HG03064 (cell line): ENCODE measurements around the gene ARPC4.
"Not testable (repeated sequence)": the region's sequence is repeated elsewhere in the genome, so short reads cannot be mapped to it uniquely, and the experiment has no call there.

Source experiments
- ATAC-seq: cut with Tn5 transposase; IDR thresholded peaks from one replicate; pipeline ENCODE4 v1.9.1; 2021; ENCODE audit warnings: low read depth; ENCODE audit not compliant: unreplicated experiment

ARPC4 gene

GRCh38 chr3:9848860-9849259 lies 56.0 kb downstream of the ARPC4 start:
- not testable (repeated sequence) for ATAC-seq

GRCh38 chr3:9851383-9851782 lies 58.5 kb downstream of the ARPC4 start:
- ATAC-seq: not testable (repeated sequence)

- ATAC-seq: not testable (repeated sequence)
Measured at GRCh38 chr3:9851926-9852325, 59.0 kb downstream of the ARPC4 start.

- ATAC-seq: no peak
Measured at GRCh38 chr3:9852528-9852927, 59.6 kb downstream of the ARPC4 start.

GRCh38 chr3:9854291-9854940 lies 61.5 kb downstream of the ARPC4 start:
- not testable (repeated sequence) for ATAC-seq

GRCh38 chr3:9855594-9855993 lies 62.7 kb downstream of the ARPC4 start:
- ATAC-seq: no peak
